Spleen (tissue), 11 donors: Measurements from ENCODE around the gene SLC44A1. TPM values are rescaled to one million over a fixed set of nuclear protein-coding genes. Genes with fewer than 3 reads are reported as not detected.

Experiments
- DNase-seq: peaks from one replicate; pipeline ENCODE4 v3.0.0-alpha.2; 2020
- H3K27ac ChIP-seq, 8 donors: fragments of 200-600 bp; sonication (generic) in 7 of 8; 1 replicate in 4 of 8; 2 replicates in 4 of 8; pipeline versions ENCODE4 v1.5.0 to v1.8.0; 2016 to 2021; ENCODE audit warnings: inconsistent platforms in 4 of 8, mild to moderate bottlenecking in 4 of 8, moderate library complexity in 1 of 8
- H3K27me3 ChIP-seq, 7 donors: fragments of 200-600 bp; sonication (generic) in 6 of 7; replicated peaks in 1 of 7; 1 replicate in 4 of 7; 2 replicates in 3 of 7; pipeline versions ENCODE4 v1.5.0 to v1.8.0; 2016 to 2021; ENCODE audit warnings: inconsistent platforms in 3 of 7, mild to moderate bottlenecking in 1 of 7
- H3K36me3 ChIP-seq, 6 donors: fragments of 200-600 bp; sonication (generic) in 5 of 6; 1 replicate in 4 of 6; 2 replicates in 2 of 6; pipeline versions ENCODE4 v1.5.0 to v1.8.0; 2016 to 2021; ENCODE audit warnings: inconsistent platforms in 2 of 6
- H3K4me1 ChIP-seq, 6 donors: fragments of 200-600 bp; sonication (generic) in 5 of 6; 1 replicate in 3 of 6; 2 replicates in 3 of 6; pipeline versions ENCODE4 v1.5.0 to v1.8.0; 2016 to 2021; ENCODE audit warnings: inconsistent platforms in 3 of 6
- H3K4me3 ChIP-seq, 8 donors: fragments of 200-600 bp; sonication (generic) in 7 of 8; 1 replicate in 4 of 8; 2 replicates in 4 of 8; pipeline versions ENCODE4 v1.5.0 to v1.8.0; 2016 to 2021; ENCODE audit warnings: inconsistent platforms in 4 of 8, mild to moderate bottlenecking in 4 of 8, moderate library complexity in 2 of 8
- H3K9me3 ChIP-seq, 8 donors: fragments of 200-600 bp; sonication (generic) in 7 of 8; 1 replicate in 4 of 8; 2 replicates in 4 of 8; pipeline versions ENCODE4 v1.5.0 to v1.8.0; 2016 to 2021; ENCODE audit warnings: inconsistent platforms in 4 of 8
- POLR2A ChIP-seq, 3 donors: fragments of 450-650 bp; IDR thresholded peaks; one replicate each; pipeline ENCODE4 v1.5.1; 2017; ENCODE audit warnings: antibody characterized with exemption in 3 of 3, mild to moderate bottlenecking in 1 of 3
- POLR2AphosphoS5 ChIP-seq, 3 donors: sonication (generic); formaldehyde crosslinking; IDR thresholded peaks; one replicate each; pipeline ENCODE4 v1.5.1; 2017; ENCODE audit warnings: antibody characterized with exemption in 3 of 3
- WGBS, 5 donors: extraction: QIAGEN DNeasy Blood & Tissue Kit in 3 of 5; methylation state at CpG; one replicate each; pipeline versions ENCODE4 v1.1.5 to v1.1.7; 2013 to 2018; 5-methylcytosine and 5-hydroxymethylcytosine counted together
- intact Hi-C: fragments of 100-400 bp; cut with DNase I; formaldehyde crosslinking; loops from one replicate; pipeline ENCODE4 v1.15.0; 2023; ENCODE audit warnings: low total_unique reads
- polyA plus RNA-seq, 3 donors: library from polyadenylated mRNA; stranded (reverse); fragments of 200-250 nt; gene quantifications; one replicate each; pipeline ENCODE4 v1.2.1, GENCODE V29; 2013
- total RNA-seq, 7 donors: library from RNA; depleted of rRNA in 3 of 7; stranded (reverse); fragments of >200 nt in 3 of 7; fragmentation: NEBNext Ultra II Directional in 4 of 7; extraction: Animal tissue kit (Norgen Biotek cat#: 25700) in 4 of 7; gene quantifications; one replicate each; pipeline versions ENCODE4 v1.1.0 to v1.2.1, GENCODE V29; 2016 to 2021
- TF ChIP-seq, protein P1 (sequence below), 11 experiments: fragments of 200-600 bp in 7 of 11; fragments of 450-650 bp in 4 of 11; sonication (generic) in 4 of 11; IDR thresholded peaks in 8 of 11; conservative IDR thresholded peaks in 3 of 11; 1 replicate in 7 of 11; 2 replicates in 4 of 11; pipeline versions ENCODE4 v1.4.0 to v1.8.0; 2016 to 2021; ENCODE audit warnings: antibody characterized with exemption in 11 of 11, inconsistent platforms in 4 of 11, mild to moderate bottlenecking in 1 of 11
- donor health status: healthy with polysubstance abuse.
- donor health status: DM: no; HTN: no; CAD: no; lungs with moderate emphysema.
- donor health status: DM: no; HTN: no; CAD: no.
- donor health status: Bipolar disorder and iron deficiency.
- donor health status: healthy.
- donor health status: DM: no; HTN: no; CAD: no.
- donor health status: DM: yes; HTN: yes; CAD: no.

The SLC44A1 gene
- total and polyA plus RNA-seq, 10 donors = 3.1 to 27.5 (median 21.9) TPM

DNA sequence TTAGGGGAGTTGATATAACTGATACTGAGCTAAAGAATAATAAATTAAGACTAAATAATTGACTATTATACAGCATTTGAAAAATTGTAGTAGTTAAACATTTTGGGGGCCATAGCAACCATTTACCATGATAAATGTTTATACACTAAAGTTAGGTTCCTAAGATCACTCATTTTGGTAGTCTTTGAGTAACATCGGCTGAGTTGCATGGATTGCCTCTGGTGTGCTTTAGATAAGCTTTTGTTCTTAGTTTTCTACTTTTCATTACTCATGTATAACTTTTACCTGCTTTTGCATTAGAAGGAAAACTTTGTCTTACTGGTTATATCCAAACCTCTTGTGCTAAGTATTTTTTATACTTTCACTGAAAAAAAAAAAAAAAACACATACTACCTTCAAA, 101.2 kb downstream of the SLC44A1 start:
- no peak overlapping the region for H3K27ac ChIP-seq
- peaks cover 0 to 14% (median 9%) of the 10 kb centered on the region in 6 donors for H3K4me1 ChIP-seq
- TF ChIP-seq POLR2A (IDR thresholded peaks at IDR 0.05) = no peak
- TF ChIP-seq, protein P1, sequence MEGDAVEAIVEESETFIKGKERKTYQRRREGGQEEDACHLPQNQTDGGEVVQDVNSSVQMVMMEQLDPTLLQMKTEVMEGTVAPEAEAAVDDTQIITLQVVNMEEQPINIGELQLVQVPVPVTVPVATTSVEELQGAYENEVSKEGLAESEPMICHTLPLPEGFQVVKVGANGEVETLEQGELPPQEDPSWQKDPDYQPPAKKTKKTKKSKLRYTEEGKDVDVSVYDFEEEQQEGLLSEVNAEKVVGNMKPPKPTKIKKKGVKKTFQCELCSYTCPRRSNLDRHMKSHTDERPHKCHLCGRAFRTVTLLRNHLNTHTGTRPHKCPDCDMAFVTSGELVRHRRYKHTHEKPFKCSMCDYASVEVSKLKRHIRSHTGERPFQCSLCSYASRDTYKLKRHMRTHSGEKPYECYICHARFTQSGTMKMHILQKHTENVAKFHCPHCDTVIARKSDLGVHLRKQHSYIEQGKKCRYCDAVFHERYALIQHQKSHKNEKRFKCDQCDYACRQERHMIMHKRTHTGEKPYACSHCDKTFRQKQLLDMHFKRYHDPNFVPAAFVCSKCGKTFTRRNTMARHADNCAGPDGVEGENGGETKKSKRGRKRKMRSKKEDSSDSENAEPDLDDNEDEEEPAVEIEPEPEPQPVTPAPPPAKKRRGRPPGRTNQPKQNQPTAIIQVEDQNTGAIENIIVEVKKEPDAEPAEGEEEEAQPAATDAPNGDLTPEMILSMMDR (IDR thresholded peaks at IDR 0.05 in 8 of 11, conservative IDR thresholded peaks at IDR 0.05 in 3 of 11) = no peak
- no peak for TF ChIP-seq POLR2AphosphoS5 (IDR thresholded peaks at IDR 0.05)
- no peaks in the 10 kb centered on the region for H3K9me3 ChIP-seq
- intact Hi-C loops = no loop called here
- H3K36me3 ChIP-seq = peaks cover 0 to 17% (median 0%) of the 10 kb centered on the region in 6 donors
- WGBS, 5 donors = 92 to 97% (median 94%) methylated on average over 1 of the region's 1 CpG
- no peak for DNase-seq
- no peaks in the 10 kb centered on the region for H3K27me3 ChIP-seq
- no peak overlapping the region for H3K4me3 ChIP-seq

DNA sequence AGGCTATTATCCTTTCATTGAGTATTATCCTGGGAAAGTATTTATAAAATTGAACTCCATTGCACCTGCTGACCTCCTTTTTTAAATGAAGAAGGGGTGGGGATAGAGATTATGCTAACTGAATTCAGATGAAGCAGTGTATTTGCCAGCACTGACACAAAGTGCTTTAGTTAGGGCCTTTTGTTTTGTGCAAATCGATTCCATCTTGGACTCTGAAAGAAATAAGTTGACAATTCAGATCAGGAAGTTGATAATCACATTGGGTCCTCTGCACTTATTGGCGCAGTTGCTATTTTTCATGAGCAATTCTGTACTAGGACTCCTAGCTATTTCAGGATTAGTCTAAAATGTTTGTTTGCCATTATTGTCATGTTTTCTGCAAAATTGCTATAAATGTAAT, 101.8 kb downstream of the SLC44A1 start:
- no peak for TF ChIP-seq POLR2A (IDR thresholded peaks at IDR 0.05)
- TF ChIP-seq POLR2AphosphoS5 (IDR thresholded peaks at IDR 0.05) = no peak
- 76 to 88% (median 80%) methylated on average over 2 of the region's 2 CpGs for WGBS, 5 donors
- Histone ChIP-seq H3K27ac (no peak overlapping the region), H3K4me1 (peaks cover 0 to 12% (median 9%) of the 10 kb centered on the region in 6 donors), H3K4me3 (no peak overlapping the region), H3K36me3 (peaks cover 0 to 22% (median 0%) of the 10 kb centered on the region in 6 donors), H3K9me3 (no peaks in the 10 kb centered on the region), H3K27me3 (no peaks in the 10 kb centered on the region)
- intact Hi-C loops = no loop called here
- DNase-seq = no peak

DNA sequence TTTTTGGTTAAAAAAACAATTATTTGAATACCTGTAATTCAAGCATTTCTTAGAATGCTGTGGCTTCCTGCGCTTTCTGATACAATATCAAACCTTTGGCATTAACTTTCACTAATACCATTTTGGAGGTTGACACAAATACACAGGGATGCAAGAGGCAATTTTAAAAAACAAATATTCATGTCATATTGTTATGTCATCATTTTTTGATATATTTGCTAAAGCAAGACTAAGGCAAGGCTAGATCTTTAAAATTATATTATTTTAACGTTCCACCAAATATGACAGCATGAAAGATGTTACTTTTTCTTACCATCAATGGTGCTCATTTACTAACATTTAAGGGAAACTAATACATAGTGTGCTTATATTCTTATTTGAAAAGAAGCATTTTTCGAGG, 110.0 kb downstream of the SLC44A1 start:
- WGBS, 5 donors = 95 to 99% (median 98%) methylated on average over 3 of the region's 3 CpGs
- Histone ChIP-seq H3K4me3 (no peak overlapping the region), H3K27ac (no peak overlapping the region), H3K4me1 (no peaks in the 10 kb centered on the region), H3K27me3 (no peaks in the 10 kb centered on the region), H3K36me3 (peaks cover 0 to 33% (median 0%) of the 10 kb centered on the region in 6 donors), H3K9me3 (no peaks in the 10 kb centered on the region)
- DNase-seq = no peak
- TF ChIP-seq POLR2AphosphoS5 (IDR thresholded peaks at IDR 0.05) = no peak
- TF ChIP-seq, protein P1 (IDR thresholded peaks at IDR 0.05 in 8 of 11, conservative IDR thresholded peaks at IDR 0.05 in 3 of 11) = no peak
- TF ChIP-seq POLR2A (IDR thresholded peaks at IDR 0.05) = no peak
- intact Hi-C loops = no loop called here

DNA sequence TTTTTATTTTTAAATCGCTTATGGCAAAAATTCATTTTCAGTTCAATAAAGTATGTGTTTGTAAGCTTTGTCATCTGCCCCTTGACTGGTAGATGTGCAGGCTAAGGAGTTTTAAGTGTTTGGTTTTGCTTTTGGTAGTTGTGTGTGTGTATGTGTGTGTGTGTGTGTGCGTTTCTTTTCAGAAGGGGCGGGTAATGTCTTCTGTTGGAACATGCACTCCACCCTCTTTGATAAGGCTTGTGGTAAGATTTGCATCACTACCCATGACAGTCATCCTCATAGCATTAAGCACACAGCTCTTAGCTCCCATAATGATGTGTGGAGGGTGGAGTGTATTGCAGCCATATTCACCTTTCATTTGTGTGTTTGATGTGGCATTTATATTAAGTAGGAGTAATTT, 111.3 kb downstream of the SLC44A1 start:
- Histone ChIP-seq H3K9me3 (no peaks in the 10 kb centered on the region), H3K4me1 (no peaks in the 10 kb centered on the region), H3K27me3 (no peaks in the 10 kb centered on the region), H3K4me3 (no peak overlapping the region), H3K36me3 (peaks cover 0 to 31% (median 0%) of the 10 kb centered on the region in 6 donors), H3K27ac (no peak overlapping the region)
- TF ChIP-seq POLR2AphosphoS5 (IDR thresholded peaks at IDR 0.05) (no peak), POLR2A (IDR thresholded peaks at IDR 0.05) (no peak)
- TF ChIP-seq, protein P1 (IDR thresholded peaks at IDR 0.05 in 8 of 11, conservative IDR thresholded peaks at IDR 0.05 in 3 of 11) = no peak
- DNase-seq = no peak
- 64 to 94% (median 88%) methylated on average over 3 of the region's 3 CpGs for WGBS, 5 donors
- intact Hi-C loops = no loop called here

DNA sequence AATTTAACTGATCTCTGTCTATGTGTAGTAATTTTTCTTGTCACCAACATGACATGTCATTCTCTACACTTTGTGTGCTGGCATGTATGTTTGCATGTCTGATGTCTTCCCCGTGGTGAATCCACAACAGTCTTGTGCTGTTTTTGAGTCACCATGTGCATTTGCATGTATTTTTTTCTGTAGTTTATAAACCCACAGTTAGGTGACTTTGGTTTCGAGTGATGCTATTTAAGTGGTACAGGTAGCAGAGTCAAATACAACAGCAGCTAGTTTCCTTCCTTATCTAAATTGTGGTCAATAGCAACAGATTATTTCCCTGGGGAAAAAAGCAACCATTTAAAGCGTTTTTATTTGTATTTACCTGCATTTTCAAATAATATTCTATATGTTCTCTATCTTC, 113.5 kb downstream of the SLC44A1 start:
- no peak for DNase-seq
- H3K4me3 ChIP-seq = no peak overlapping the region
- H3K4me1 ChIP-seq = no peaks in the 10 kb centered on the region
- intact Hi-C loops = no loop called here
- no peak overlapping the region for H3K27ac ChIP-seq
- 76 to 85% (median 80%) methylated on average over 3 of the region's 3 CpGs for WGBS, 5 donors
- H3K9me3 ChIP-seq = no peaks in the 10 kb centered on the region
- TF ChIP-seq, protein P1 (IDR thresholded peaks at IDR 0.05 in 8 of 11, conservative IDR thresholded peaks at IDR 0.05 in 3 of 11) = no peak
- TF ChIP-seq POLR2AphosphoS5 (IDR thresholded peaks at IDR 0.05) (no peak), POLR2A (IDR thresholded peaks at IDR 0.05) (no peak)
- peaks cover 0 to 49% (median 2%) of the 10 kb centered on the region in 6 donors for H3K36me3 ChIP-seq
- no peaks in the 10 kb centered on the region for H3K27me3 ChIP-seq
